Bronchial epithelial cell (primary cell): ENCODE results near the gene CMC2. TPM values are rescaled to one million over a fixed set of nuclear protein-coding genes. Genes with fewer than 3 reads are reported as not detected.

Experiments
- DNase-seq: peaks from one replicate; pipeline ENCODE4 v3.0.0-alpha.2; 2010; ENCODE audit warnings: low read depth
- FAIRE-seq: peaks from 2 replicates; lab custom pipeline; 2011; peaks lifted over from hg19 to GRCh38; lab: Jason Lieb, UNC
- H3K27me3 ChIP-seq: 2 replicates; pipeline ENCODE4 v1.5.1; 2011; ENCODE audit warnings: low read length; ENCODE audit not compliant: control insufficient read depth, insufficient read depth
- H3K36me3 ChIP-seq: 2 replicates; pipeline ENCODE4 v1.5.1; 2011; ENCODE audit warnings: low read length; ENCODE audit not compliant: control insufficient read depth, insufficient read depth
- H3K4me3 ChIP-seq: 2 replicates; pipeline ENCODE4 v1.5.1; 2011; ENCODE audit warnings: mild to moderate bottlenecking, low read depth, low read length, control low read depth
- CTCF ChIP-seq: IDR thresholded peaks from 2 replicates; pipeline ENCODE4 v1.5.1; 2011; ENCODE audit warnings: mild to moderate bottlenecking, moderate library complexity, low read length, control low read depth, inconsistent platforms; ENCODE audit not compliant: insufficient read depth, severe bottlenecking
- total RNA-seq: library from RNA; depleted of rRNA; stranded (reverse); fragments of >200 nt; gene quantifications from 2 replicates; pipeline ENCODE4 v1.2.1, GENCODE V29; 2014

Gene CMC2
- total RNA-seq, 1 donor from 2014 or later = 25.0 TPM

DNA sequence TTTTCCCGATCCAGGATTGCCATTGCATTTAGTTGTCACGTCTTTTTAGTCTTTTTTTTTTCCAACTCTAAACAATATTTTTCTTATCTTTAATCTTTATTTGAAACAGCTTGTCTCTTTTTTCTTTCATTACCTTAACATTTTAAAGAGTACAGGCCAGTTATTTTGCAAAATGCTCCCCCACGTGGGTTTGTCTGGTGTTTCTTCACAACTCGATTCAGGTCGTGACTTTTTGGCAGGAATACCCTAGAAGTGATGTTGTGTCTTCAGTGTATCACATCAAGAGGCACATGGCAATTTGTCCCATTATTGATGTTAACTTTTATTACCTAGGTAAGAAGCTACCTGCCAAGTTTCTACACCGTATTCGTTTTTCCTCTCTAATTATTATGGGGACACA is 17.9 kb downstream of the CMC2 start:
- FAIRE-seq (no peak), DNase-seq (no peak)
- H3K4me3 ChIP-seq = no peak overlapping the region
- H3K36me3 ChIP-seq = no peaks in the 10 kb centered on the region
- TF ChIP-seq CTCF = no peak
- no peaks in the 10 kb centered on the region for H3K27me3 ChIP-seq

DNA sequence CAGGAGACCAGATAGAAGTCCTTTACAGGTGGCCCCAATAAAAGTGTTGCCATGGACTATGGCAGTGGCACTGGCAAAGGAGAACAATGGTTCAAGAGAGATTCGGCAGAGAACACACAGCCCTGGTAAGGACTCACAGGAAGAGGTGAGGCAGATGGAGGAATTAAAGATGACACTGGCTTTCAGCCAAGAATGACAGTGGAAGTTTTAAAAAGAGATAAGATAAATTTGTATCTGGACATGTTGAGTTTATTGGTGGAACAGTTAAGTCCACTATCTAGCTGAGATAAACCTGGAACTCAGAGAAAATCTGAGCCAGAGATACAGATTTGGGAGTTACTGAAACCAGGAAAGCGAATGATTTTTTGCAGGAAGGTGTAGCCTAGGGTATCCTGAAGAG is 20.1 kb downstream of the CMC2 start:
- Histone ChIP-seq H3K27me3 (no peaks in the 10 kb centered on the region), H3K4me3 (no peak overlapping the region), H3K36me3 (no peaks in the 10 kb centered on the region)
- DNase-seq (no peak), FAIRE-seq (no peak)
- no peak for TF ChIP-seq CTCF

GRCh38 chr16:80985611-80986010 is 21.1 kb downstream of the CMC2 start:
- no peak overlapping the region for H3K4me3 ChIP-seq
- DNase-seq = no peak
- no peak for FAIRE-seq
- peaks cover under 1% of the 10 kb centered on the region for H3K36me3 ChIP-seq
- no peaks in the 10 kb centered on the region for H3K27me3 ChIP-seq
- TF ChIP-seq CTCF = no peak

- FAIRE-seq = no peak
- H3K36me3 ChIP-seq = peaks cover 3% of the 10 kb centered on the region
These were observed 22.4 kb downstream of the CMC2 start for GRCh38 chr16:80984124-80984892.

GRCh38 chr16:80982646-80983045 is 24.0 kb downstream of the CMC2 start:
- TF ChIP-seq CTCF = no peak
- no peak for FAIRE-seq

More at GRCh38 chr16:80984124-80984892, 22.4 kb downstream of the CMC2 start:
- DNase-seq = no peak
- H3K27me3 ChIP-seq = no peaks in the 10 kb centered on the region
- no peak for TF ChIP-seq CTCF
- no peak overlapping the region for H3K4me3 ChIP-seq

More at GRCh38 chr16:80982646-80983045, 24.0 kb downstream of the CMC2 start:
- peaks cover 3% of the 10 kb centered on the region for H3K36me3 ChIP-seq
- DNase-seq = no peak
- H3K27me3 ChIP-seq = no peaks in the 10 kb centered on the region
- H3K4me3 ChIP-seq = no peak overlapping the region
